ELR (cell line): ENCODE data around the gene LYRM4.

Experiments
- DNase-seq: peaks from one replicate; pipeline ENCODE4 v3.0.0-alpha.2; 2015; ENCODE audit warnings: low read depth

Gene LYRM4

DNA sequence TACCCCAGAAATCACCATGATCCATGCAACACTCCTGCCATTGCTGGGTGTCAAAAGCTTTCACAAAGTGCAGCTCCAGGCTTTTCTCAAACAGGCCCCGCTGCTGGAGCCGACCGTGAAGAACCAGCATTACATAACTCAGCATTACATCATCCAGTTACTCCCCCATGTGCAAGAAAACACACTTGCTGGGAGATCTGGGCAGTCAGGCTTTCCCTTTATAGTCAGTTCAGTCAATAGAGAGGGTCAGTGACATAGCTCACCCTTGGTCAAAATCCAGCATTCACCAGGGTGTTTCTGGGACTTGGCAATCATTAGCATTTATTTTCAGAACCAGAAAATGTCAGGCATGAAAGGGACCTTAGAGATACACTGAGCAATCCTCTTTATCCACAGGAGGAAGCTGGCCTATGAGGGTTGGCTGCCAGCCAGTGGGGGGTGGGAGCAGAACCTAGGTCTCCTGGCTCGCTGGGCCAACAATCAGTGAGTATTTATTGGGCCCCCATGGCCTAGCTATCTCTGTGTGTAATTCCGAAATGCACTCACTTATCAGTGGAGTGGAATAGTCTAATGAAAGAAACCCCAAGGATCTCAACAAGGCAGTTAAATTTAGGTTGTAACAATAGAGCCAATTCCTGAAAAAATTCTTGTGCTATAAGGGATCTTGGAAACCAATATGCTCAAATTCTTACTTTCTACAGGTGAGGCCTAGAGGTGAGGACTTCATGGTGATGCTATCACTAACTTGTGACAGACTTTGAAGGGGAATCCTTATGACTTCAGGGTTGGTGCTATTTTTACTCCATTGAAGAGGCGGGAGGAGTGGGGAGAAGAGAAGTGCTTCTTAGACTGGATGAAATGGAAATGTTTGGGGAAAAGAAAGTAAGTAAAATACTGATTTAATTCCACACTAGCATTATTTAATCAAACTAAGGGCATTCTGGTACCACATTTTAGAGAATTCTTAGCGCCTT lies 54.6 kb downstream of the LYRM4 start:
- peak; percentile 43 for DNase-seq

DNA sequence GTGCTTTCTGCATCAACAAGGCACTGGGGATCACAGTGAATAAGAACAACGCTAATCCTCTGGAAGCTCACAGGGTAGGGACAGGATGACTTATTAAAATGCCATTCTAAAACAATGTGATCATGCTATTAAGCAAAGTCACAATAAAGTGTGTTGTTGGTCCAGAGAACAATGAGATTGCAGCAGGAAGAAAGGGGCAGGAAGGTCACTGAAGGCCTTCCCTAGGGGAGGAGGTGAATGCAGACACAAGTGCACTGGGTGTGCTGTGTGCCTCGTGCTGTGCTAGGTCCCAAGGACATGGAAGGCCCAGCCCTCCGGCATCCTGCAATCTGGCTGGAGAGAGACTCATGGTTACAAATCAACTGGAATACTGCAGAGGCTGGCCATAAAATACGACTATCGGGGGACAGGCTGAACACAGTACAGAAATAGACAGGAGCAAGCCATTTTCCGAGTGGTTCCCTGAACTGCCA lies 55.7 kb downstream of the LYRM4 start:
- DNase-seq, result no peak

DNA sequence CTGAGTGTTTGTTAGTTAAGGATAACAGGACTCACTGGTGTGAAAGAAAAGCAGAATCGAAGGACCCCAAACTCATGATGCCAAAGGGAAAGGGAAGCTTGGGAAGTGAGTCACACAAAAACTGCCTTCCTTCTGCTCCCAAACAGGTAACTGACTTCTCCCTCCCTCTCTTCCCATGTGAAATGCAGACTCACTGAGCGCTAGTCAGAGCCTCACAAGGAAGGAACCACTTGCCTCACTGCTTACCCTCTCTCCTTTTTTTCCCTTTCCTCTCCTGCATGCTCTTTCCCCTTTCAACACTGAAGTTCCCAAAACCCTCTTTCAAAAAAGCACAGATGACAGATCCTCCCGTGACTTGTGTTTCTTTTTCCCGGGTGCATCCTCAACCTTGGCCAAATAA lies 56.4 kb downstream of the LYRM4 start:
- no peak for DNase-seq

DNA sequence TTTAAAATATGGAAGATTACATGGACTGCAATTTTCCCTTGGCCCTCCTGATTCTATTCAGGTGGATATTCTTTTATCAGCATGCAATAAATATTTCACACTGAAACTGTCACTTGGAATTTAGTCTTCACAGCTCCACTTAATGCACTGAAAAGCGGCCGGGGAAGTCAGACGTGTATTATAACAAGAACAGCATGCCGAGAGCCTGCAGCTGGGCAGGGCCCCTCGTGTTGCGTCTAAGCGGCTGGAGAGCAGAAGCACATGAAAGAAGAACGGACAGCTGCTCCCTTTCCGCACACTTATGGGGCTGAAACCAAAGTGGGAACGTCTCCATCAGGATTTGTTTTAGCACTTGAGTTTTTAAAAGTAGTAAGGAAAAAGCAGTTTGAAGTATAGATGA lies 57.2 kb downstream of the LYRM4 start:
- no peak for DNase-seq

DNA sequence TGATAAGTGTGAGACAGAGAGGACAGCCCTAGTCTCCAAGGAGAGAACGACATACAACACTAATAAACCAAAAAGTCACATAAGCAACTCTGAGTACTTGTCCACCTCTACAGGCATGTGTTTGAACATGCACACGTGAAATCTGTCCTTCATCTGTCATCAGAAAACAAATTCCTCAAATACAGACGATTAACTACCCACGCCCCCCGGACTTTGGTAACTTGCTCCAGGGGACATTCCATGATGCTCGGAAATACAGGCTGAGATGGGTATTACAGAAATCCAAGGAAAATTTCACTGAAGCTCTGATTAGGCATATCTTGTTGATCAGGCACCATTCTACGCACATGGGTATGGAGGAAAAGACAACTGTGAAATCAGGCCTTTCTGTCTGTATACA lies 57.8 kb downstream of the LYRM4 start:
- no peak for DNase-seq

DNA sequence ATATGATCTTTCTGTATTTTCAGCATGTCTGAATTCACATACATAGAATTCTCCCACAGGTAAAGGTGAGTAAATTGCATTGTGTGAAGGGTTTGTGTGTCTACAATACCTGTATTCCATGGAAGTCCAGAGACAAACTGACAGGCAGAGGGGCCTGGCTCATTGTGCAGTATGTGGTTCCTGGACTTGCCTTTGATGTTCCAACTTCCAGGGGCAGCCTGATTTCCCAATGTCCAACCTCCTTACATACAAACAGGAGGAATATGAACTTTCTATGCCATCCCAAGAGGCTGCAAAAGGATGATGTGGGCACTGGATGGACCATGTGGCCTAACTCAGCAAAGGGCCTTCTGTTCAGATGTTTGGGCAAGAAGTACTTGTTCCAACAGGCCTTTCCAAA lies 58.5 kb downstream of the LYRM4 start:
- no peak for DNase-seq

DNA sequence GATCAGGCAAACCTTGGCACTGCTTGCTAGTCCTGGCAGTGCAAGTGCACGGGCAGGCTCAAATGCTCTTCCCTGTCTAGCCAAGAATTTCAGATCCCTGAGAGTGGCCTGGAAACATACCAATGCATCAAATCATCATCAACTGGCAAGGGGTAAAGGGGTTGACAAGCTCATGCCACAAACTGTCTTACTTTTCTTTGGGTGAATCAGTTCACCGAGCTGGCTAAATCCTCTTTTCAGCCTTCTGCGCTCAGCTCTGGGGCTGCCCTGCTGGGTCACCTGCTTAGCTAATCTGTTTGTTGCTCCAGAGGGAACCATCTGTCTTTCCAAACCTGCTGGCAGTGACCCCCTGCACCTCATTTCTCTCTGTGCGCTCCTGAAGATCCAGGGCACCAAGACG lies 59.5 kb downstream of the LYRM4 start:
- DNase-seq, result peak; percentile 16

DNA sequence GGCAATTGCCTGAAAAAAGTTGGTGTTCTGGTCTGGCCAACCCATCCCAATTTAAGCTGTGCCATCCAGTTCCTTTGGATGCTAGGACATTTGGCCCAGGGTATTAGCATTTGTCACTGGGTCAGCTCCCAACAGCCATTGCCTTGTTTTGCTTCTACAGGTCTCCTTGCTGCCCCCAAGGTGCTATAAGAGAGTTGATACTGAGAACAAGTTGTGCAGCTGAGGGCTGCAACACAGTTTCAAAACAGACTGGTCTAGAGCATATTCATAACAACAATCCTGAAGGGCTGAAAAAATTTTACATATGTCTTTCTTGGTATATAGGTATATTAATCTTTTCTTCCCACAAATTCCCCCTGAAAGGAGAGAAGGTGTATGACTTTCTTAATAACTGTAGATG lies 61.0 kb downstream of the LYRM4 start:
- DNase-seq, result no peak

DNA sequence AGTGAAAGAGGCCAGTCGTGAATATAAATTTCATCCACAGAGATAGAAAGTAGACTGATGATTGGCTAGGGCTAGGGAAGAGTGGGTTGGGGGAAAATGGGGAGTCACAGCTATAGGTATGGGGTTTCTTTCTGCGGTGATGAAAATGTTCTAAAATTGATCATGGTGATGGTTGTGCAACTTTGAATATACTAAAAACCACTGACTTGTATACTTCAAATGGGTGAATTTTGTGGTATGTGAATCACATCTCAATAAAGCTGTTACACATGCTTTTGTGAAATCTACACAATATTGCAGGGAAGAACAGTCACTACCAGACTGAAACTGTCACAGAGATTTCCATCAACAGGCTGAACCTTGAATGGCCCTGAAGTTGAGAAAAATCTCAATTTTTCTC lies 61.5 kb downstream of the LYRM4 start:
- no peak for DNase-seq

DNA sequence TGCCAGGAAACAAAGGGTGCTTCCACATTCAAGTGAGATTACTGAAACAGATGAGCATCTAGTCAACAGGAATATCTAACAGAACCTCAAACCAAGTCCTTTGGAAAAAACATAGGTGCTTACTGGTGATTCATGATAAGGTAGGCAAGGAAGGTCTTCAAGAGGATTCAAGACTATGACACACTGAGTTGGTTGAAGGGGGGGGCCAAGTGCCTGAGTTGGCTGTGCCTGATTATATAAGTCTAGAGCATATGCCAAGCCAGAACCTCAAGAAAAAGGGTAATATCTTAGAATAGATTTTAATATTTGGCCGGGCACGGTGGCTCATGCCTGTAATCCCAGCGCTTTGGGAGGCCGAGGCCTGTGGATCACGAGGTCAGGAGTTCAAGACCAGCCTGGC lies 63.7 kb downstream of the LYRM4 start:
- no peak for DNase-seq

DNA sequence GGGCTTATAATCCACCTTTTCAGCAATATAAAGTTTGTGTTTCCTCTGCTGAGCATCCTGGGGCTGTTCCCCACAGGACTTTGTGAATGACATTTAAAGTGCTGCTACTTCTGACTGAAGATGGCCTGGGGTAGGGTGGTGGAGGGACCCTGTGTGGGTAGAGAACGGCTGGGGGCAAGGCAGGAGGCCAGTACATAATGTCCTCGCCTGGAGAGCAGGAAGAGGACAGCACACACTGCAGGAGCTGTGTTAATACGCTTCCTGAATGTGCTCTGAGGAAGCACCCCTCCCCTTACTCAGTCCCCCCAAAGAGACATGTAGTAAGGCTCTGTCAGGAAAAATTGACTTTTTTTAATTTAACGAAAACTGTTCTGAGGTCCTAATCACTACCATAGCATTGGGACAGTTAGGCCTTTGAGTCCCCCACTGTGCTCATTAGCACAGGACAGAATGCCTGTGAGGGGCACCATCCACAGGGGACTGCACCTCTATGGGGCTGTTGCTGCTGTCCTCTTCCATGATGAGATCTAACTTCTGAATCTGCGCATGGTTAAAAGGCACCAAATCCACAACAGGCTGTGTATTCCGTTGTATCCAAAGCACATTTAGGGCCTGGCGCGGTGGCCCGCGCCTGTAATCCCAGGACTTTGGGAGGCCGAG lies 68.5 kb downstream of the LYRM4 start:
- DNase-seq, result no peak

DNA sequence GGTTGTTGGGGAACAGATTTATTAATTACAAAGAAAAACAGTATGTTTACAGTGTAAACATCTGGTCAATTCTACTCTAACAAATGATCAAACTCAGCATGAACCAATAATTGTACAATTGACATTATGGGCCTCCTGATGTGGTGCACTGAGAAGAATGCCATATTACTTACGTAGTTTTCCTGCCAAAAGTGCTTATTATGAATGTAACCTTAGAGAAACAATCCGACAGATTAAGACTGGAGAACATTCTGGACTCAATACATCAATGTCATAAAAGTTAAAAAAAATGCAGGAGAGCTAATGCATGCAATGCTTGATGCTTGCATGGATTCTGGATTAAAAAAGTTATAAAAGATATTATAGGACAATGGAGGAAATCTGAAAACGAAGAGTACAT lies 69.0 kb downstream of the LYRM4 start:
- no peak for DNase-seq

DNA sequence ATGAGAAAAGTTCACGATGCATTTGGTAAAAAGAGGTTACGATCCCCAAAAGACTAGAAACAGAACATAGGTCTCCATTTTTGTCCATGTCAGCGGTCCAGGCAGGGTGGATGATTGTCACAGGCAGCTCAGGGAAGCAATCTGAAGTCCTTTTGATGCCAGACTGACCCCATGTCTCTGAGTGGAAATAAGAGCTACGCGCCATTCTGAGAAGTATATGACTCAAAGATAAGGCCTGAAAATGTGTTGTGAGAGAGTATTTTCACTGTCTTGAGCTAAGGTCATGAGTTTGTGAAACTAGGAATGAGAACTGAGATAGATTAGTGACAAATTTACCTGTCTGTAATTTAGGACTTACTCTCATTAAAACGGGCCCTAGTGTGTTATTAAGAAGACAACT lies 69.5 kb downstream of the LYRM4 start:
- peak; percentile 30 for DNase-seq

DNA sequence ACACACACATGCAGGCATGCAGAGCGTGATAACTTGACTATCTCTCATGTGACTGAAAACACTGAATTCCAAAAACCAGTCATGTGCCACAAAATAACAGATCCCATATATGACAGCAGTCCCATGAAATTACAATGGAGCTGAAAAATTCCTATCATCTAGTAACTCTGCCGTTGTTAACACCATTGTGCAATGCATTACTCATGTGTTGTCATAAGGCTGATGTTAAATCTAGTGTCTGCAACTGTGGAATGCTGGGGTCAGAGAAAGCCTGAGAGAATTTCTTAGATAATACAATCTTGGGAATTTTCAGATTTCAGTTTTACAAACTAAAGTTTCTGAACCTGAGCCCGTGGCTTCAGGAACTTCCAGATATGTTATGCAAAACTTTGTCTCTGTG lies 70.2 kb downstream of the LYRM4 start:
- DNase-seq, result peak; percentile 97

DNA sequence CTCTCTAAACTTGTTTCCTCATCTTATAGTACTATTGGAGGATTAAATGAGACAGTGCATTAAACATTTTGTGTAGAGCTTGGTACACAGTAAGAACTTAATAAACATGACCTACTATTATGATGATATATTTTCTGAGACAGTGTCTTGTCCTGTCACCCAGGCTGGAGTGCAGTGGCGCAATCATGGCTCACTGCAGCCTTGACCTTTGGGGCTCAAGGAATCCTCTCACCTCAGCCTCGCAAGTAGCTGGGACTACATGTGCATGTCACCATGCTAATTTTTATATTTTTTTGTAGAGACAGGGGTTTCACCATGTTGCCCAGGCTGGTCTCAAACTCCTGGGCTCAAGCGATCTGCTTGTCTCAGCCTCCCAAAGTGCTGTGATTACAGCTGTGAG lies 72.1 kb downstream of the LYRM4 start:
- DNase-seq, result no peak

DNA sequence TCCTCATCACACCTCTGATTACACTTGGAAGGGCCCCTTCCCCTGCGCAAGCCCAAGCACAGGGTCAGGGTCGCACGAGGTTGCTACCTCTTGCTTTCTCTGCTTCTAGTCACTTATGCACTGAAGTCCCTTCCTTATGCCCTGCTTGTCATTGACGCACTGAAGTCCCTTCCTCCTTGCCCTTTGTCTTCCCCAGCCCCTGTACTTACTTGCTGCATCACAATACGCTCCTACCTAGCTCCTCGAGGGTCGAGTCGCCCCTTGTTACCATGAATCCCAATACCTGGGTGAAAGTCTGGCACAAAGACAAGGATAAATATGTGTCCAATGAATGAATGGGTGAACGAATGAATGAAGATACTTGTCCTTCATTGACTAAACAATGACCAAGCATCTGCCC lies 75.9 kb downstream of the LYRM4 start:
- DNase-seq, result no peak

DNA sequence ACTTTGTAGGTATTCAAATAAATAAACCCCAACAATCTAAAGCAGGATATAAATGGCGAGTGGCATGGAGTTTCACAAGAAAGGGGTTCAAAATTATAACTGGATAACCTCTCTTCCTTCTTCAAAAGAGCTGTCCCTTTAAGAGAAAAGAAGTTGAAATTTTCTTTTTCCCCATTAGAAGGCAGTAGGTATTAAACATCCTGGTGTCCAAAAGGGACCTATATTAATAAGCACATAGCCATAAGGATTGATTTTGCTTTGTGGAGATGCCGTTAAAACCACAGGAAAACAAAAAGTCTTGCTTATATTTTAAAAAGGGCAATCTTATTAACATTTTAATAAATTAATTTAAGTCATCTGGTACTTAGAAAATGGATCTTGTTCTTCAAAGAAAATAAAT lies 76.5 kb downstream of the LYRM4 start:
- DNase-seq, result peak; percentile 14

DNA sequence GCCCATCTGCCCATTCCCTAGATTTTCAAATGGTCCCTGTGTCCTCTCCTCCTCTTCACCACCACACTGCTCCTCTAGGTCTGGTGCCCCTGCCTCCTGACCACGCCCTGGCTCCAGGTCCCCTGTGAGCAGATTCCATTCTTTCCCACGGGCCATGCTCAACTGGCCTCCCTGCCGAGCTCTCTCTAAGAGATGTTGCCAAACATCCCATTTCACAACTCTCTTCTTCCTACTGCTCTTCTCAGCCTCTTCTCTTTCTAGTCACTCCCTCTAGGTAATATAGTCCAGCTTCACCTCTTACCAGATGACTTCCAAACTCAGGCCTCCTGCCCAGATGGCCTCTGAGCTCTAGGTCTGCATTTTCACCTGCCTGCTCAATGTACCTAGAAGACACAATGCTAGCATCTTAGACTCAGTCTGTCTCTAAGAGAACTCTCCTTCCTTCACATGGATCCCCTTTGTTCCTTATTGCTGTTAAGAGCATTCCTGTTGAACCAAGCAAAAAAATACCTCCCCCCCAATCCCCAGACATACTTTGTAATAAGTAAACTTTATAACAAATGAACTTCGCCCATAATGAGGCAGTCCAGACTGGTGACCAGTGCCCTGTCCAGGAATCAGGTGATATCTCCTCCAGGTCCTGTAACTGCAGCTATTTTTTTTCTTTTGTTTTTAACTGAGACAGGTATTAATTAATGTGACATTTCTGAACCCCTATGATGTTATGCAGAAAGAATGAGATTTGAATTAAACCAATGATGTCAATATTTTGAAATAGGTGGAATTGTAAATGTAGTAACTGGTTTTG lies 79.0 kb downstream of the LYRM4 start:
- DNase-seq, result no peak

DNA sequence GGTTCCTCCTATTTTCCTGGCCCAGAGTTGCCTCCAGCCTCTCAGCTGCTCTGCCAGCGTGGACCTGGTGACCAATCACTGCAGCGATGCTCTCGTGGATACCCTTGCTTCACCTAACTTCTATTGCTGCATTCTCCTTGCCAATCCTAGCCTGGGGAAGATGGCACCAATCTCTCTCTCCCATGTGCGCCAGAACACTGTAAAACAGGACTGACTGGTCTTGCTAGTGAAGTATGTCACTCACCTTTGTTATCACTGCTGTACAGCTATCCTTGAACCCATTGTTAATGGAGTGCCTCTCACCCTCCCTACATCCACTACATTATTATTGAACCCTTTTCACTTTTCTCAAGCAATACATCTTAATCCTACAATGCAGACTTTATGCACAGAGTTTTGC lies 80.1 kb downstream of the LYRM4 start:
- DNase-seq, result no peak

DNA sequence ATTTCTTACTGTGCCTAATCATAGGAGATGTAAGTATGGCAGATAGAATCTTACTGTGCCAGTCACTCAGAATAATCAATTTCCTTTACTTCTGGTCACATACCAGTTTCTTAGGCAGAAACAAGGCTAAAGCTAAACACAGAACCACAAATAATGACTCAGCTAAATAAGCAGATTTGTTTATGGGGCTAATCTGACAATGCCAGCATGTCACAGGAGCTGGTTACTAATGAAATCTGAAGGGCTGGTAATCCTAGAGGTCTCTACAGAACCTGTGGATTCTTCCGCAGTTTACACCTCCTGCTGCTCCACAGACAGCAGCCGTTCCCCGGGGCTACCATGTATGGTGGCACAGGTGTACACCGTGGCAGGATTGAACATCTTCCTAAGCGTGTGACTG lies 80.8 kb downstream of the LYRM4 start:
- peak; percentile 33 for DNase-seq

DNA sequence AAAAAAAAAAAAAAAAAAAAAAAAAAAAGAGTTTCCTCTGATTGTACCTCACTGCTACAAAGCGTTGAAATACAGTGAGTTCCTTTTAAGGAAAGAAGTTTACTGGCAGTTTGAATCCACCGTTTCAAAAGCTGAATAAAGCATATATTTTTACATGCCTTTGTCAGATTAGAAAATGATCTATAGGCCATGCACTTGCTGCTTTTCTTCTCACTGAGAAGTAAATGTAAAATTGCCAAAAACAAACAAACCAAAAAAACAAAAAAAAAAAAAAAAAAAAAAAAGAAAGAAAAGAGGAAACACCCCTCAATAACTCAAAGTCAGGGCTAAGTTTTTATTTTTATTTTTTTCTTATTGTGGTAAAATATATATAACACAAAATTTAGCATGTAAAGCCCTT lies 81.9 kb downstream of the LYRM4 start:
- DNase-seq, result no peak

DNA sequence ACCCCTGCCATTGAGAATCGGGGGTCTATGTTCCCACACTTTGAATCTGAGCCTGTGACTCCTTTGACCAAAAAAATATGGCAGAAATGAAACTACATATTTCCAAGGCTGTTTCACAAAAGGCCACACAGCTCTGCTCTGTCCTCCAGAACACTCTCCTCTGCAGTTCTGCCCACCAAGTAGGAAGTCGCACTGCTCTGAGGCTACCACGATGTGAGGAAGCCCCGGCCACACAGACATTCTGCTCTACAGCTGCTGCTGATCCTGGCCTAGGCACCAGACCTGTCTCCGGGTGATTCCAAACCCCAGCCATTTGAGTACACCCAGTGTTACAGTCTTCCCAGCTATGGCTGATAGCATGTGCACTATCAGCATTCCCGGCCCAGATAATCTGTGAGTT lies 85.1 kb downstream of the LYRM4 start:
- DNase-seq, result no peak
